ENCODE results near the gene TMEM168.
"Not testable (repeated sequence)": the region's sequence is repeated elsewhere in the genome, so short reads cannot be mapped to it uniquely, and the experiment has no call there.

DNA sequence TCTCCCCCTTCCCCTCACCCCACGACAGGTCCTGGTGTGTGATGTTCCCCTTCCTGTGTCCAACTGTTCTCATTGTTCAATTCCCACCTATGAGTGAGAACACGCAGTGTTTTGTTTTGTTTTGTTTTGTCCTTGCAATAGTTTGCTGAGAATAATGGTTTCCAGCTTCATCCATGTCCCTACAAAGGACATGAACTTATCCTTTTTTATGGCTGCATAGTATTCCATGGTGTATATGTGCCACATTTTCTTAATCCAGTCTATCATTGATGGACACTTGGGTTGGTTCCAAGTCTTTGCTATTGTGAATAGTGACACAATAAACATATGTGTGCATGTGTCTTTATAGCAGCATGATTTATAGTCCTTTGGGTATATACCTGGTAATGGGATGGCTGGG lies 58.9 kb downstream of the TMEM168 start:
- not testable (repeated sequence) for TF ChIP-seq EZH2 (IDR thresholded peaks at IDR 0.05; ENCODE audit: insufficient read depth, low read length); CTCF (IDR thresholded peaks at IDR 0.05; ENCODE audit: insufficient read depth, low read depth, low read length)
